H9 (cell line): ENCODE results near the gene RFX8. TPM values are rescaled to one million over a fixed set of nuclear protein-coding genes. Genes with fewer than 3 reads are reported as not detected.

Experiments used
- DNase-seq: peaks from one replicate; pipeline ENCODE4 v3.0.0-alpha.2; 2017
- H2AFZ ChIP-seq: one replicate; pipeline ENCODE4 v1.6.1; 2013; ENCODE audit warnings: mild to moderate bottlenecking, low read length, control low read depth, moderate library complexity
- H2AK5ac ChIP-seq: 2 replicates; pipeline ENCODE4 v1.6.1; 2013; ENCODE audit warnings: low read length, control low read depth, mixed read lengths; ENCODE audit not compliant: insufficient read length
- H2BK120ac ChIP-seq: one replicate; pipeline ENCODE4 v1.6.1; 2013; ENCODE audit warnings: low read depth, mild to moderate bottlenecking, low read length, control low read depth, inconsistent platforms; ENCODE audit not compliant: poor library complexity, severe bottlenecking
- H2BK12ac ChIP-seq: 2 replicates; pipeline ENCODE4 v1.6.1; 2013; ENCODE audit warnings: low read length, control low read depth, mixed read lengths, low read depth; ENCODE audit not compliant: insufficient read length
- H2BK15ac ChIP-seq: 2 replicates; pipeline ENCODE4 v1.6.1; 2013; ENCODE audit warnings: low read depth, low read length, control low read depth
- H2BK20ac ChIP-seq: one replicate; pipeline ENCODE4 v1.6.1; 2013; ENCODE audit warnings: low read depth, mild to moderate bottlenecking, low read length, control low read depth, inconsistent platforms; ENCODE audit not compliant: poor library complexity, severe bottlenecking
- H2BK5ac ChIP-seq: 2 replicates; pipeline ENCODE4 v1.6.1; 2013; ENCODE audit warnings: low read length, control low read depth, mixed read lengths; ENCODE audit not compliant: insufficient read length
- H3K14ac ChIP-seq: 2 replicates; pipeline ENCODE4 v1.6.1; 2013; ENCODE audit warnings: low read length, control low read depth; ENCODE audit not compliant: insufficient read depth
- H3K18ac ChIP-seq: 2 replicates; pipeline ENCODE4 v1.6.1; 2013; ENCODE audit warnings: low read depth, mild to moderate bottlenecking, mixed read lengths, low read length, control low read depth; ENCODE audit not compliant: insufficient read length
- H3K23ac ChIP-seq: 2 replicates; pipeline ENCODE4 v1.6.1; 2013; ENCODE audit warnings: low read length, control low read depth, mixed read lengths, low read depth; ENCODE audit not compliant: insufficient read length
- H3K23me2 ChIP-seq: 2 replicates; pipeline ENCODE4 v1.6.1; 2013; ENCODE audit warnings: low read depth, mild to moderate bottlenecking, mixed read lengths, low read length, control low read depth; ENCODE audit not compliant: insufficient read length, poor library complexity, severe bottlenecking
- H3K27ac ChIP-seq: 2 replicates; pipeline ENCODE4 v1.5.1; 2013; ENCODE audit warnings: low read length, control low read depth, mixed read lengths, low read depth; ENCODE audit not compliant: insufficient read length
- H3K27me3 ChIP-seq: 2 replicates; pipeline ENCODE4 v1.6.1; 2013; ENCODE audit warnings: low read length, control low read depth, inconsistent platforms; ENCODE audit not compliant: insufficient read depth
- H3K4ac ChIP-seq: 2 replicates; pipeline ENCODE4 v1.6.1; 2013; ENCODE audit warnings: low read depth, mild to moderate bottlenecking, control low read depth, inconsistent platforms, low read length, moderate library complexity
- H3K4me1 ChIP-seq: 2 replicates; pipeline ENCODE4 v1.6.1; 2013; ENCODE audit warnings: low read length, control low read depth, inconsistent platforms; ENCODE audit not compliant: insufficient read depth
- H3K4me2 ChIP-seq: 2 replicates; pipeline ENCODE4 v1.6.1; 2013; ENCODE audit warnings: low read length, control low read depth, mixed read lengths; ENCODE audit not compliant: insufficient read length, insufficient read depth
- H3K56ac ChIP-seq: 2 replicates; pipeline ENCODE4 v1.6.1; 2013; ENCODE audit warnings: low read depth, mild to moderate bottlenecking, mixed read lengths, low read length, control low read depth; ENCODE audit not compliant: insufficient read length
- H3K79me1 ChIP-seq: 2 replicates; pipeline ENCODE4 v1.6.1; 2013; ENCODE audit warnings: low read depth, mild to moderate bottlenecking, moderate library complexity, low read length, control low read depth, inconsistent platforms; ENCODE audit not compliant: insufficient read depth, poor library complexity, severe bottlenecking
- H3K79me2 ChIP-seq: 2 replicates; pipeline ENCODE4 v1.6.1; 2013; ENCODE audit warnings: low read length, control low read depth, inconsistent platforms; ENCODE audit not compliant: insufficient read depth
- H3K9ac ChIP-seq: 2 replicates; pipeline ENCODE4 v1.6.1; 2013; ENCODE audit warnings: low read length, control low read depth, mixed read lengths; ENCODE audit not compliant: insufficient read length; ENCODE audit errors: extremely low read depth
- H3K9me3 ChIP-seq: one replicate; pipeline ENCODE4 v1.6.1; 2013; ENCODE audit warnings: low read depth, low read length, inconsistent platforms; ENCODE audit not compliant: control insufficient read depth
- H3T11ph ChIP-seq: one replicate; pipeline ENCODE4 v1.6.1; 2013; ENCODE audit warnings: mild to moderate bottlenecking, low read length, control low read depth, inconsistent platforms
- H4K20me1 ChIP-seq: one replicate; pipeline ENCODE4 v1.6.1; 2013; ENCODE audit not compliant: control insufficient read depth, insufficient read length, insufficient read depth
- H4K5ac ChIP-seq: 2 replicates; pipeline ENCODE4 v1.6.1; 2013; ENCODE audit warnings: low read depth, mild to moderate bottlenecking, mixed read lengths, low read length, control low read depth; ENCODE audit not compliant: insufficient read length
- H4K8ac ChIP-seq: replicated peaks from 2 replicates; pipeline ENCODE4 v1.6.1; 2013; ENCODE audit warnings: low read length, control low read depth, mixed read lengths, low read depth; ENCODE audit not compliant: insufficient read length
- H4K91ac ChIP-seq: 2 replicates; pipeline ENCODE4 v1.6.1; 2013; ENCODE audit warnings: low read depth, mild to moderate bottlenecking, moderate library complexity, mixed read lengths, low read length, control low read depth; ENCODE audit not compliant: insufficient read length
- H3K27ac Mint-ChIP-seq, 3 experiments: 2 replicates in 2 of 3; 3 replicates in 1 of 3; pipeline ENCODE4 v1.8.0; 2020 to 2021; ENCODE audit warnings: mixed read lengths in 3 of 3, mild to moderate bottlenecking in 1 of 3, moderate library complexity in 1 of 3
- H3K27me3 Mint-ChIP-seq: 2 replicates; pipeline ENCODE4 v1.8.0; 2021; ENCODE audit warnings: low read depth, mild to moderate bottlenecking, moderate library complexity, mixed read lengths
- H3K36me3 Mint-ChIP-seq, 3 experiments: 2 replicates in 2 of 3; 3 replicates in 1 of 3; pipeline ENCODE4 v1.8.0; 2020 to 2021; ENCODE audit warnings: low read depth in 3 of 3, mixed read lengths in 3 of 3; ENCODE audit not compliant: insufficient read depth in 1 of 3
- H3K4me1 Mint-ChIP-seq, 2 experiments: 2 replicates each; pipeline ENCODE4 v1.8.0; 2020; ENCODE audit warnings: mixed read lengths in 2 of 2
- H3K4me3 Mint-ChIP-seq, 2 experiments: 2 replicates in 1 of 2; 3 replicates in 1 of 2; pipeline ENCODE4 v1.8.0; 2020 to 2021; ENCODE audit warnings: mild to moderate bottlenecking in 2 of 2, mixed read lengths in 2 of 2, moderate library complexity in 1 of 2
- H3K9me3 Mint-ChIP-seq, 2 experiments: 2 replicates in 1 of 2; 3 replicates in 1 of 2; pipeline ENCODE4 v1.8.0; 2020; ENCODE audit warnings: mild to moderate bottlenecking in 2 of 2, mixed read lengths in 2 of 2, moderate library complexity in 1 of 2
- WGBS: extraction: QIAGEN DNeasy Blood & Tissue Kit; methylation state at CpG from one replicate; pipeline ENCODE4 v1.1.7; 2013; ENCODE audit warnings: missing lambda C conversion rate, low lambda C conversion rate, mixed read lengths; ENCODE audit not compliant: insufficient read length; ENCODE audit errors: extremely low coverage; 5-methylcytosine and 5-hydroxymethylcytosine counted together
- total RNA-seq: library from RNA; stranded (reverse); gene quantifications from 2 replicates; pipeline ENCODE4 v1.2.1, GENCODE V29; 2021
- TF ChIP-seq, protein P1 (sequence below): fragments of 200-600 bp; sonication (generic); conservative IDR thresholded peaks from 3 replicates; pipeline ENCODE4 v1.8.0; 2021; ENCODE audit warnings: antibody characterized with exemption, mild to moderate bottlenecking

The RFX8 gene
- total RNA-seq, 1 experiment from 2014 or later = 0.22 TPM

DNA sequence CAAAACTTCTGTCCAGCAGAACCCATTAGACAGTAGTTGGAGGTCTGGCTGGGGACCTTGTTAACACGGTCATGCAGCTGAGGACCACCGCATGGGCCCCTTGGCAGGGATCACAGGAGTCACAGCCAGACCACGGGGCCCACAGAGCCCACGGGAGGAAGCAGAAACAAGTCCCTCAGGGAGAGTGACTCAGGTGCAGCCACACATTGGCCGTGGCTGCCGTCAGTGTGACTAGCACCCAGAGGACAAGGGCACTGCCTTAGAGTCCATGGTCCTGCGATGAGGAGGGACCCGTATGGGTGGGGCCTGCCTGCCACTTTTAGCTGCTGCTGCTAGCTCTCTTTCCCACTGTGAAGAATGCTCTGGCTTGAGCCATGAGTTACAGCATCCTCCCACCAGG lies 5.9 kb upstream of the RFX8 start:
- H3K79me2 ChIP-seq = no peaks in the 10 kb centered on the region
- H3K18ac ChIP-seq = no peak overlapping the region
- no peak overlapping the region for H2AFZ ChIP-seq
- no peak overlapping the region for H3K14ac ChIP-seq
- TF ChIP-seq, protein P1, sequence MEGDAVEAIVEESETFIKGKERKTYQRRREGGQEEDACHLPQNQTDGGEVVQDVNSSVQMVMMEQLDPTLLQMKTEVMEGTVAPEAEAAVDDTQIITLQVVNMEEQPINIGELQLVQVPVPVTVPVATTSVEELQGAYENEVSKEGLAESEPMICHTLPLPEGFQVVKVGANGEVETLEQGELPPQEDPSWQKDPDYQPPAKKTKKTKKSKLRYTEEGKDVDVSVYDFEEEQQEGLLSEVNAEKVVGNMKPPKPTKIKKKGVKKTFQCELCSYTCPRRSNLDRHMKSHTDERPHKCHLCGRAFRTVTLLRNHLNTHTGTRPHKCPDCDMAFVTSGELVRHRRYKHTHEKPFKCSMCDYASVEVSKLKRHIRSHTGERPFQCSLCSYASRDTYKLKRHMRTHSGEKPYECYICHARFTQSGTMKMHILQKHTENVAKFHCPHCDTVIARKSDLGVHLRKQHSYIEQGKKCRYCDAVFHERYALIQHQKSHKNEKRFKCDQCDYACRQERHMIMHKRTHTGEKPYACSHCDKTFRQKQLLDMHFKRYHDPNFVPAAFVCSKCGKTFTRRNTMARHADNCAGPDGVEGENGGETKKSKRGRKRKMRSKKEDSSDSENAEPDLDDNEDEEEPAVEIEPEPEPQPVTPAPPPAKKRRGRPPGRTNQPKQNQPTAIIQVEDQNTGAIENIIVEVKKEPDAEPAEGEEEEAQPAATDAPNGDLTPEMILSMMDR = no peak
- Mint-ChIP-seq H3K9me3 (no peaks in the 10 kb centered on the region), H3K4me3 (no peak overlapping the region), H3K36me3 (no peaks in the 10 kb centered on the region), H3K27ac (no peak overlapping the region), H3K4me1 (peaks cover 20 to 21% of the 10 kb centered on the region in 2 experiments), H3K27me3 (no peaks in the 10 kb centered on the region; the same call in none of the 2 replicates)
- no peak overlapping the region for H2AK5ac ChIP-seq
- no peak overlapping the region for H3K4me2 ChIP-seq
- H3K4me1 ChIP-seq = peaks cover 2% of the 10 kb centered on the region; the same call in 1 of the 2 replicates
- H2BK15ac ChIP-seq = no peak overlapping the region
- no peak overlapping the region for H3K27ac ChIP-seq
- DNase-seq = no peak
- H2BK5ac ChIP-seq = no peak overlapping the region
- WGBS = no CpG with 5 or more reads among the region's 8 CpGs
- no peak overlapping the region for H3K4ac ChIP-seq
- no peaks in the 10 kb centered on the region for H3K79me1 ChIP-seq
- no peak overlapping the region for H4K5ac ChIP-seq
- H3T11ph ChIP-seq = no peak overlapping the region
- H3K23me2 ChIP-seq = no peaks in the 10 kb centered on the region
- H3K27me3 ChIP-seq = no peaks in the 10 kb centered on the region
- H2BK20ac ChIP-seq = no peak overlapping the region
- H3K9me3 ChIP-seq = no peaks in the 10 kb centered on the region
- H3K9ac ChIP-seq = no peak overlapping the region
- no peak overlapping the region for H2BK120ac ChIP-seq
- H4K8ac ChIP-seq = no peak overlapping the region
- no peak overlapping the region for H2BK12ac ChIP-seq
- H3K23ac ChIP-seq = no peak overlapping the region
- H4K91ac ChIP-seq = no peak overlapping the region
- no peak overlapping the region for H3K56ac ChIP-seq
- H4K20me1 ChIP-seq = no peaks in the 10 kb centered on the region
